Measurements from ENCODE around the gene SLC25A12. TPM values are rescaled to one million over a fixed set of nuclear protein-coding genes. Genes with fewer than 3 reads are reported as not detected.

SLC25A12 gene
- total and polyA plus RNA-seq, 10 donors, result 9.8 to 25.9 (median 17.8) TPM

- peaks cover 0 to under 1% (median 0%) of the 10 kb centered on the region in 6 donors for H3K4me1 ChIP-seq
- peaks cover 0 to 100% (median 74%) of the 10 kb centered on the region in 6 donors for H3K36me3 ChIP-seq
- TF ChIP-seq POLR2AphosphoS5 (IDR thresholded peaks at IDR 0.05), result no peak
- no peak for TF ChIP-seq CTCF (IDR thresholded peaks at IDR 0.05 in 8 of 11, conservative IDR thresholded peaks at IDR 0.05 in 3 of 11)
- TF ChIP-seq POLR2A (IDR thresholded peaks at IDR 0.05), result no peak
- H3K27me3 ChIP-seq (replicated peaks in 1 of 7), result no peaks in the 10 kb centered on the region
- H3K9me3 ChIP-seq, result peaks cover 0 to 16% (median 5%) of the 10 kb centered on the region in 8 donors
- no peak overlapping the region for H3K27ac ChIP-seq
- intact Hi-C loops (cut with DNase I; ENCODE audit: low total_unique reads), result no loop called here
- H3K4me3 ChIP-seq, result no peak overlapping the region
- DNase-seq, result no peak
These were observed 61.6 kb downstream of the SLC25A12 start for GRCh38 chr2:171832489-171832888.

- no peak for DNase-seq
- Histone ChIP-seq H3K4me1 (no peaks in the 10 kb centered on the region), H3K27ac (no peak overlapping the region), H3K36me3 (peaks cover 0 to 100% (median 63%) of the 10 kb centered on the region in 6 donors), H3K9me3 (peaks cover 0 to 16% (median 5%) of the 10 kb centered on the region in 8 donors), H3K27me3 (replicated peaks in 1 of 7) (no peaks in the 10 kb centered on the region), H3K4me3 (no peak overlapping the region)
- 96 to 98% (median 97%) methylated on average over 3 of the region's 3 CpGs for WGBS, 5 donors
- intact Hi-C loops (cut with DNase I; ENCODE audit: low total_unique reads), result no loop called here
- TF ChIP-seq CTCF (IDR thresholded peaks at IDR 0.05 in 8 of 11, conservative IDR thresholded peaks at IDR 0.05 in 3 of 11) (no peak), POLR2A (IDR thresholded peaks at IDR 0.05) (no peak)
These were observed 64.0 kb downstream of the SLC25A12 start for GRCh38 chr2:171830039-171830438.

GRCh38 chr2:171824086-171824485 lies 70.0 kb downstream of the SLC25A12 start:
- intact Hi-C loops (cut with DNase I; ENCODE audit: low total_unique reads), result no loop called here
- DNase-seq, result no peak
- Histone ChIP-seq H3K9me3 (no peaks in the 10 kb centered on the region), H3K4me1 (peaks cover 0 to 6% (median 0%) of the 10 kb centered on the region in 6 donors), H3K27ac (no peak overlapping the region), H3K27me3 (replicated peaks in 1 of 7) (no peaks in the 10 kb centered on the region), H3K36me3 (peaks cover 0 to 55% (median 14%) of the 10 kb centered on the region in 6 donors), H3K4me3 (no peak overlapping the region)
- 58 to 100% (median 78%) methylated on average over 1 of the region's 1 CpG for WGBS, 5 donors
- TF ChIP-seq POLR2A (IDR thresholded peaks at IDR 0.05) (no peak), CTCF (IDR thresholded peaks at IDR 0.05 in 8 of 11, conservative IDR thresholded peaks at IDR 0.05 in 3 of 11) (no peak), POLR2AphosphoS5 (IDR thresholded peaks at IDR 0.05) (no peak)

GRCh38 chr2:171822525-171823322 lies 71.3 kb downstream of the SLC25A12 start:
- H3K27ac ChIP-seq, result no peak overlapping the region
- H3K27me3 ChIP-seq (replicated peaks in 1 of 7), result no peaks in the 10 kb centered on the region
- TF ChIP-seq POLR2AphosphoS5 (IDR thresholded peaks at IDR 0.05), result no peak
- TF ChIP-seq CTCF (IDR thresholded peaks at IDR 0.05 in 8 of 11, conservative IDR thresholded peaks at IDR 0.05 in 3 of 11), result no peak
- intact Hi-C loops (cut with DNase I; ENCODE audit: low total_unique reads), result no loop called here
- no peak overlapping the region for H3K4me3 ChIP-seq
- H3K4me1 ChIP-seq, result peaks cover 0 to 6% (median 0%) of the 10 kb centered on the region in 6 donors
- H3K9me3 ChIP-seq, result no peaks in the 10 kb centered on the region
- no peak for DNase-seq
- H3K36me3 ChIP-seq, result peaks cover 0 to 46% (median 10%) of the 10 kb centered on the region in 6 donors
- WGBS, 5 donors, result 48 to 97% (median 70%) methylated on average over 1 of the region's 1 CpG

Data from spleen (tissue), 11 donors.